B cell (primary cell): ENCODE data around the gene CACNA2D4.

Experiments used
- EZH2 ChIP-seq: IDR thresholded peaks from 2 replicates; pipeline ENCODE4 v1.6.1; 2012; ENCODE audit warnings: borderline replicate concordance, low read depth, mild to moderate bottlenecking, moderate library complexity, low read length; ENCODE audit not compliant: insufficient read depth, poor library complexity, severe bottlenecking
- TF ChIP-seq, protein P1 (sequence below): fragments of 200-600 bp; IDR thresholded peaks from one replicate; pipeline ENCODE4 v1.8.0; 2022; ENCODE audit warnings: antibody characterized with exemption, mild to moderate bottlenecking

DNA sequence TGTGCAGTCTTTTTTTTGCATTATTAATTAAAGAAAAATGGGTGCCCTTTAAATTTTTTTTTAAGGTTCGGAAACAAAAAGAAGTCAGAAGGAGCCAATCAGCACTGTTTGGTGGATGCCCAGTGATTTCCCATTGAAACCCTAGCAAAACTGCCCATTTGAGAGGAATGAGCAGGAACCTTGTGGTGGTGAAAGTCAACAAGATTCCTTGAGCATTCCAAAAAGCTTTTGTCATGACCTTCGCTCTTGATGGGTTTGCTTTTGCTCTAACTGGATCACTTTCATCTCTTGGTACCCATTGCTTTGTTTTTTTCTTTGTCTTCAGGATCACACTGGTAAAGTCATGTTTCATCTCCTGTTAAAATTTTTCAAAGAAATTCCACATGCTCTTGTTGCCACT, 173.5 kb downstream of the CACNA2D4 start:
- TF ChIP-seq, protein P1, sequence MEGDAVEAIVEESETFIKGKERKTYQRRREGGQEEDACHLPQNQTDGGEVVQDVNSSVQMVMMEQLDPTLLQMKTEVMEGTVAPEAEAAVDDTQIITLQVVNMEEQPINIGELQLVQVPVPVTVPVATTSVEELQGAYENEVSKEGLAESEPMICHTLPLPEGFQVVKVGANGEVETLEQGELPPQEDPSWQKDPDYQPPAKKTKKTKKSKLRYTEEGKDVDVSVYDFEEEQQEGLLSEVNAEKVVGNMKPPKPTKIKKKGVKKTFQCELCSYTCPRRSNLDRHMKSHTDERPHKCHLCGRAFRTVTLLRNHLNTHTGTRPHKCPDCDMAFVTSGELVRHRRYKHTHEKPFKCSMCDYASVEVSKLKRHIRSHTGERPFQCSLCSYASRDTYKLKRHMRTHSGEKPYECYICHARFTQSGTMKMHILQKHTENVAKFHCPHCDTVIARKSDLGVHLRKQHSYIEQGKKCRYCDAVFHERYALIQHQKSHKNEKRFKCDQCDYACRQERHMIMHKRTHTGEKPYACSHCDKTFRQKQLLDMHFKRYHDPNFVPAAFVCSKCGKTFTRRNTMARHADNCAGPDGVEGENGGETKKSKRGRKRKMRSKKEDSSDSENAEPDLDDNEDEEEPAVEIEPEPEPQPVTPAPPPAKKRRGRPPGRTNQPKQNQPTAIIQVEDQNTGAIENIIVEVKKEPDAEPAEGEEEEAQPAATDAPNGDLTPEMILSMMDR = no peak
- no peak for TF ChIP-seq EZH2
